CD4-positive, alpha-beta T cell (primary cell): ENCODE results near the gene PRICKLE1. TPM values are rescaled to one million over a fixed set of nuclear protein-coding genes. Genes with fewer than 3 reads are reported as not detected.

Experiments
- ATAC-seq: fragments of 200-7000 bp; cut with Tn5 transposase; one replicate; pipeline ENCODE4 v1.10.0; 2022; ENCODE audit warnings: mild to moderate bottlenecking; ENCODE audit not compliant: poor library complexity
- CTCF ChIA-PET: fragments of 350-600 bp; sonication (Branson Sonifier 250); formaldehyde crosslinking; loops from one replicate; lab custom pipeline; 2021; ENCODE audit warnings: antibody characterized with exemption, inconsistent platforms; lab: Charles Lee
- POLR2A ChIA-PET: fragments of 350-600 bp; sonication (Branson Sonifier 250); formaldehyde crosslinking; loops from one replicate; lab custom pipeline; 2021; ENCODE audit warnings: antibody characterized with exemption, inconsistent platforms; lab: Charles Lee
- DNase-seq, 14 experiments: peaks; one replicate each; pipeline ENCODE4 v3.0.0-alpha.2; 2013 to 2020; ENCODE audit warnings: mixed read lengths in 2 of 14
- H3K27ac ChIP-seq, 2 donors: one replicate each; pipeline versions ENCODE4 v1.5.1 to v1.7.0; 2013; ENCODE audit warnings: low read length in 2 of 2, low read depth in 1 of 2, mild to moderate bottlenecking in 1 of 2
- H3K27me3 ChIP-seq, 2 experiments: 1 replicate in 1 of 2; 2 replicates in 1 of 2; pipeline versions ENCODE4 v1.6.1 to v1.7.0; 2013; ENCODE audit warnings: low read length in 2 of 2, control low read depth in 1 of 2, mild to moderate bottlenecking in 1 of 2, moderate library complexity in 1 of 2; ENCODE audit not compliant: insufficient read depth in 2 of 2, control insufficient read depth in 1 of 2
- H3K36me3 ChIP-seq: one replicate; pipeline ENCODE4 v1.6.1; 2013; ENCODE audit warnings: low read length, control low read depth; ENCODE audit not compliant: insufficient read depth
- H3K4me1 ChIP-seq: one replicate; pipeline ENCODE4 v1.6.1; 2013; ENCODE audit warnings: low read length, control low read depth; ENCODE audit not compliant: insufficient read depth
- H3K4me3 ChIP-seq: one replicate; pipeline ENCODE4 v1.5.1; 2013; ENCODE audit warnings: mild to moderate bottlenecking, low read length, moderate library complexity
- H3K9me3 ChIP-seq, 2 experiments: 1 replicate in 1 of 2; 2 replicates in 1 of 2; pipeline versions ENCODE4 v1.6.1 to v1.7.0; 2013; ENCODE audit warnings: low read length in 2 of 2, mild to moderate bottlenecking in 2 of 2, control low read depth in 1 of 2, moderate library complexity in 1 of 2; ENCODE audit not compliant: control insufficient read depth in 1 of 2, insufficient read depth in 1 of 2
- H3K27ac Mint-ChIP-seq: one replicate; pipeline ENCODE4 v1.8.0; 2020; ENCODE audit warnings: mixed read lengths
- H3K27me3 Mint-ChIP-seq: one replicate; pipeline ENCODE4 v1.8.0; 2021; ENCODE audit warnings: mixed read lengths
- H3K36me3 Mint-ChIP-seq: one replicate; pipeline ENCODE4 v1.8.0; 2021; ENCODE audit warnings: low read depth, mixed read lengths
- H3K4me1 Mint-ChIP-seq: one replicate; pipeline ENCODE4 v1.8.0; 2021; ENCODE audit warnings: low read depth, mixed read lengths
- H3K4me3 Mint-ChIP-seq: one replicate; pipeline ENCODE4 v1.8.0; 2020; ENCODE audit warnings: mild to moderate bottlenecking, mixed read lengths
- H3K9me3 Mint-ChIP-seq: one replicate; pipeline ENCODE4 v1.8.0; 2020; ENCODE audit warnings: mixed read lengths
- intact Hi-C, 2 experiments: fragments of 100-400 bp; cut with DNase I in 1 of 2; cut with micrococcal nuclease in 1 of 2; formaldehyde crosslinking; loops; one replicate each; pipeline versions ENCODE4 v1.15.1 to v1.9.0; 2023 to 2025; cut with DNase I, micrococcal nuclease
- total RNA-seq, 174 experiments: library from RNA in 2 of 174; stranded (reverse) in 2 of 174; gene quantifications; one replicate each; pipeline ENCODE4 v1.2.3 and lab custom pipeline; 2021 to 2026
- TF ChIP-seq, protein P1 (sequence below): fragments of 200-600 bp; IDR thresholded peaks from one replicate; pipeline ENCODE4 v1.8.0; 2022; ENCODE audit warnings: antibody characterized with exemption, mild to moderate bottlenecking

PRICKLE1 gene
- total RNA-seq, 2 experiments from 2014 or later: not detected

- Histone ChIP-seq H3K9me3 (no peaks in the 10 kb centered on the region), H3K4me3 (no peak overlapping the region), H3K27me3 (no peaks in the 10 kb centered on the region), H3K27ac (no peak overlapping the region), H3K36me3 (no peaks in the 10 kb centered on the region), H3K4me1 (no peaks in the 10 kb centered on the region)
- intact Hi-C loops: no loop called here
- ChIA-PET POLR2A (no interaction called here), CTCF (no interaction called here)
- no peak overlapping the region for H3K4me3 Mint-ChIP-seq
- no peaks in the 10 kb centered on the region for H3K36me3 Mint-ChIP-seq
- no peak overlapping the region for H3K27ac Mint-ChIP-seq
- TF ChIP-seq, protein P1, sequence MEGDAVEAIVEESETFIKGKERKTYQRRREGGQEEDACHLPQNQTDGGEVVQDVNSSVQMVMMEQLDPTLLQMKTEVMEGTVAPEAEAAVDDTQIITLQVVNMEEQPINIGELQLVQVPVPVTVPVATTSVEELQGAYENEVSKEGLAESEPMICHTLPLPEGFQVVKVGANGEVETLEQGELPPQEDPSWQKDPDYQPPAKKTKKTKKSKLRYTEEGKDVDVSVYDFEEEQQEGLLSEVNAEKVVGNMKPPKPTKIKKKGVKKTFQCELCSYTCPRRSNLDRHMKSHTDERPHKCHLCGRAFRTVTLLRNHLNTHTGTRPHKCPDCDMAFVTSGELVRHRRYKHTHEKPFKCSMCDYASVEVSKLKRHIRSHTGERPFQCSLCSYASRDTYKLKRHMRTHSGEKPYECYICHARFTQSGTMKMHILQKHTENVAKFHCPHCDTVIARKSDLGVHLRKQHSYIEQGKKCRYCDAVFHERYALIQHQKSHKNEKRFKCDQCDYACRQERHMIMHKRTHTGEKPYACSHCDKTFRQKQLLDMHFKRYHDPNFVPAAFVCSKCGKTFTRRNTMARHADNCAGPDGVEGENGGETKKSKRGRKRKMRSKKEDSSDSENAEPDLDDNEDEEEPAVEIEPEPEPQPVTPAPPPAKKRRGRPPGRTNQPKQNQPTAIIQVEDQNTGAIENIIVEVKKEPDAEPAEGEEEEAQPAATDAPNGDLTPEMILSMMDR: no peak
- DNase-seq (no peak), ATAC-seq (no peak)
- H3K4me1 Mint-ChIP-seq: no peaks in the 10 kb centered on the region
- H3K27me3 Mint-ChIP-seq: peaks cover 32% of the 10 kb centered on the region
- H3K9me3 Mint-ChIP-seq: no peaks in the 10 kb centered on the region
These were observed 28.6 kb downstream of the PRICKLE1 start for GRCh38 chr12:42560977-42561376.

DNA sequence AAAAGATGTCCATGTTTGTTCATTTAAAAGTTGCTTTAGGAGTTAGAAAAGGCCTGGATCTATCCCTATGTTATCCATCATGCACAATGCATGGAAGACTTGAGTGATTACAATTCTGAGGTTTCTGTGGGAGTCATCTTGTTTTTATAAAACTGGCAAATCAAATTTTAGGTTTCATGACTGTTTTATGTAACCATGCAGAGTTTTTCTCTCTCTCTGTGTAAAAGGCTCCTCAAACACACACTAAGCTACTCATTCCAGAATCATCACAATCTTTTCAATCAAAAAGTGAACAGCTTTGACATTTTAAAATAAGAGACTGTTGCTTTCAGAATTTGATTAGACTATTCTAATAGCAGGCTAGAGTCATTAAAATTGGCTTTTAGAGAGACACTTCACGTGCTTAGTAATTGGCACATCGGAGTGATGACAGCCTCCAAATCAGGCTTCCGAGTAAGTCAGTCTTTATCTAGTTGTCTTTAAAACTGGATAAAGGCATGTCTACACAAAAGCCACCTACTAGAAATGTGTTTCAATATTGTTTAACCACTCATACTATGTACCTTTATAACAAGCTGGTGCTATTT, 31.9 kb downstream of the PRICKLE1 start:
- Mint-ChIP-seq H3K36me3 (no peaks in the 10 kb centered on the region), H3K4me3 (no peak overlapping the region), H3K9me3 (no peaks in the 10 kb centered on the region), H3K27me3 (peaks cover 18% of the 10 kb centered on the region), H3K4me1 (no peaks in the 10 kb centered on the region), H3K27ac (no peak overlapping the region)
- ChIA-PET POLR2A (no interaction called here), CTCF (no interaction called here)
- ATAC-seq (no peak), DNase-seq (no peak)
- H3K4me1 ChIP-seq: no peaks in the 10 kb centered on the region
- no peak overlapping the region for H3K27ac ChIP-seq
- H3K4me3 ChIP-seq: no peak overlapping the region
- no peaks in the 10 kb centered on the region for H3K9me3 ChIP-seq
- no peaks in the 10 kb centered on the region for H3K36me3 ChIP-seq
- TF ChIP-seq, protein P1: no peak
- no peaks in the 10 kb centered on the region for H3K27me3 ChIP-seq
- intact Hi-C loops: no loop called here

GRCh38 chr12:42556917-42557316, 32.6 kb downstream of the PRICKLE1 start:
- H3K4me3 ChIP-seq: no peak overlapping the region
- intact Hi-C loops: no loop called here
- no peaks in the 10 kb centered on the region for H3K27me3 ChIP-seq
- no peaks in the 10 kb centered on the region for H3K4me1 ChIP-seq
- no peak for ATAC-seq
- Mint-ChIP-seq H3K36me3 (no peaks in the 10 kb centered on the region), H3K4me1 (no peaks in the 10 kb centered on the region), H3K27ac (no peak overlapping the region), H3K9me3 (no peaks in the 10 kb centered on the region), H3K27me3 (peaks cover 18% of the 10 kb centered on the region), H3K4me3 (no peak overlapping the region)
- no peak overlapping the region for H3K27ac ChIP-seq
- ChIA-PET CTCF (no interaction called here), POLR2A (interaction anchor here (1.2 kb wide), 1 partner anchor 31 kb away, joined by 4 read pairs; no protein-coding TSS in a partner anchor)
- DNase-seq: no peak
- TF ChIP-seq, protein P1: no peak
- H3K9me3 ChIP-seq: no peaks in the 10 kb centered on the region
- H3K36me3 ChIP-seq: no peaks in the 10 kb centered on the region
